ENCODE data around the gene GPS1. TPM values are rescaled to one million over a fixed set of nuclear protein-coding genes. Genes with fewer than 3 reads are reported as not detected.

The GPS1 gene
- total RNA-seq, 6 experiments from 2014 or later, result 127 to 144 (median 141) TPM

DNA sequence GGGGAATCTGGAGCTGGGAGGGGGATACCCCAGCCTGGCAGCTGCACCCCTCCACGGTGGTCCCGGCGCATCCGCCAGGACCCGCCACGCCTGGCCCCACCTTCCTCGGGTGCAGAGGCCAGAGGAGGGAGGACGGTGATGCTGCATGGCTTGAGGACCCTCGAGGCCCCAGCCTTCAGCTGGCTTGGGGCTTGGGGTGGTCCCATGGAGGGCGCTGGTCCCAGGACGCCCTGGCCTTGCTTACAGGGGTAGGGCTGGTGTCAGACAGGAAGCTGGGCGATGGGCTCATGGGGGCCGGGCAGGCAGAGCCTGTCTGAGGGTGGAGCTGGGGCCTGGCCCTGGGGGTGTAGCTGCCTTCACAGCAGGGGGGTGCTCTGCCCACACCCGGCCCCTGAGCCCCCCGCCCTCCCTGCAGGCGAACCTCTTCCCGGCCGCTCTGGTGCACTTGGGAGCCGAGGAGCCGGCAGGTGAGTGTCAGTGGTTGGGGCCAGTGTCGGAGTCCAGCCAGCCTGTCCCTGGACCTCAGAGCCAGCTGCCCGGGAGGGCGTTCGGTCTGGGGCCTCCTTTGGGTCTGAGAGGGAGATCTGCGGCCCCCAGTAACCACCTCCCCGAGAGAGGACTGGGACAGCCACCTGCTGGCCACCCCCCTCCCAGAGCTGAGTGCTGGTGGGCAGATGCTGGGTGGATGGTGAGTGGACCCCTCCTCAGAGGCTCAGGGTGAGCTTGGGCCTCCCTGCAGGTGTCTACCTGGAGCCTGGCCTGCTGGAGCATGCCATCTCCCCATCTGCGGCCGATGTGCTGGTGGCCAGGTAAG is 35.4 kb upstream of the GPS1 start:
- DNase-seq, result no peak
- Mint-ChIP-seq H3K4me1 (ENCODE audit: low read depth) (peaks cover 7% of the 10 kb centered on the region), H3K27me3 (ENCODE audit: insufficient read depth) (no peaks in the 10 kb centered on the region), H3K36me3 (ENCODE audit: low read depth) (no peaks in the 10 kb centered on the region), H3K9me3 (no peaks in the 10 kb centered on the region), H3K4me3 (no peak overlapping the region), H3K27ac (no peak overlapping the region)
- TF ChIP-seq, protein P1, sequence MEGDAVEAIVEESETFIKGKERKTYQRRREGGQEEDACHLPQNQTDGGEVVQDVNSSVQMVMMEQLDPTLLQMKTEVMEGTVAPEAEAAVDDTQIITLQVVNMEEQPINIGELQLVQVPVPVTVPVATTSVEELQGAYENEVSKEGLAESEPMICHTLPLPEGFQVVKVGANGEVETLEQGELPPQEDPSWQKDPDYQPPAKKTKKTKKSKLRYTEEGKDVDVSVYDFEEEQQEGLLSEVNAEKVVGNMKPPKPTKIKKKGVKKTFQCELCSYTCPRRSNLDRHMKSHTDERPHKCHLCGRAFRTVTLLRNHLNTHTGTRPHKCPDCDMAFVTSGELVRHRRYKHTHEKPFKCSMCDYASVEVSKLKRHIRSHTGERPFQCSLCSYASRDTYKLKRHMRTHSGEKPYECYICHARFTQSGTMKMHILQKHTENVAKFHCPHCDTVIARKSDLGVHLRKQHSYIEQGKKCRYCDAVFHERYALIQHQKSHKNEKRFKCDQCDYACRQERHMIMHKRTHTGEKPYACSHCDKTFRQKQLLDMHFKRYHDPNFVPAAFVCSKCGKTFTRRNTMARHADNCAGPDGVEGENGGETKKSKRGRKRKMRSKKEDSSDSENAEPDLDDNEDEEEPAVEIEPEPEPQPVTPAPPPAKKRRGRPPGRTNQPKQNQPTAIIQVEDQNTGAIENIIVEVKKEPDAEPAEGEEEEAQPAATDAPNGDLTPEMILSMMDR (IDR thresholded peaks at IDR 0.05), result no peak

- TF ChIP-seq, protein P1 (IDR thresholded peaks at IDR 0.05), result no peak
- no peaks in the 10 kb centered on the region; the same call in 1 of the 2 replicates for H3K27me3 Mint-ChIP-seq (ENCODE audit: insufficient read depth)
- H3K9me3 Mint-ChIP-seq, result no peaks in the 10 kb centered on the region
- H3K4me1 Mint-ChIP-seq (ENCODE audit: low read depth), result peaks cover 14% of the 10 kb centered on the region
- no peak for DNase-seq
- no peak overlapping the region for H3K27ac Mint-ChIP-seq
- no peaks in the 10 kb centered on the region for H3K36me3 Mint-ChIP-seq (ENCODE audit: low read depth)
- no peak overlapping the region for H3K4me3 Mint-ChIP-seq
Measured at GRCh38 chr17:82016875-82017459, 34.7 kb upstream of the GPS1 start.

GRCh38 chr17:82017612-82018151 is 34.0 kb upstream of the GPS1 start:
- Mint-ChIP-seq H3K4me1 (ENCODE audit: low read depth) (peaks cover 15% of the 10 kb centered on the region), H3K4me3 (no peak overlapping the region), H3K27me3 (ENCODE audit: insufficient read depth) (no peaks in the 10 kb centered on the region; the same call in 1 of the 2 replicates), H3K9me3 (no peaks in the 10 kb centered on the region), H3K36me3 (ENCODE audit: low read depth) (no peaks in the 10 kb centered on the region), H3K27ac (no peak overlapping the region)
- TF ChIP-seq, protein P1 (IDR thresholded peaks at IDR 0.05), result no peak
- no peak for DNase-seq

GRCh38 chr17:82018152-82018988 is 33.3 kb upstream of the GPS1 start:
- no peaks in the 10 kb centered on the region for H3K36me3 Mint-ChIP-seq (ENCODE audit: low read depth)
- DNase-seq, result no peak
- no peak overlapping the region for H3K4me3 Mint-ChIP-seq
- H3K4me1 Mint-ChIP-seq (ENCODE audit: low read depth), result peaks cover 9% of the 10 kb centered on the region
- TF ChIP-seq, protein P1 (IDR thresholded peaks at IDR 0.05), result no peak
- no peak overlapping the region for H3K27ac Mint-ChIP-seq
- no peaks in the 10 kb centered on the region for H3K9me3 Mint-ChIP-seq
- H3K27me3 Mint-ChIP-seq (ENCODE audit: insufficient read depth), result peaks cover 2% of the 10 kb centered on the region

DNA sequence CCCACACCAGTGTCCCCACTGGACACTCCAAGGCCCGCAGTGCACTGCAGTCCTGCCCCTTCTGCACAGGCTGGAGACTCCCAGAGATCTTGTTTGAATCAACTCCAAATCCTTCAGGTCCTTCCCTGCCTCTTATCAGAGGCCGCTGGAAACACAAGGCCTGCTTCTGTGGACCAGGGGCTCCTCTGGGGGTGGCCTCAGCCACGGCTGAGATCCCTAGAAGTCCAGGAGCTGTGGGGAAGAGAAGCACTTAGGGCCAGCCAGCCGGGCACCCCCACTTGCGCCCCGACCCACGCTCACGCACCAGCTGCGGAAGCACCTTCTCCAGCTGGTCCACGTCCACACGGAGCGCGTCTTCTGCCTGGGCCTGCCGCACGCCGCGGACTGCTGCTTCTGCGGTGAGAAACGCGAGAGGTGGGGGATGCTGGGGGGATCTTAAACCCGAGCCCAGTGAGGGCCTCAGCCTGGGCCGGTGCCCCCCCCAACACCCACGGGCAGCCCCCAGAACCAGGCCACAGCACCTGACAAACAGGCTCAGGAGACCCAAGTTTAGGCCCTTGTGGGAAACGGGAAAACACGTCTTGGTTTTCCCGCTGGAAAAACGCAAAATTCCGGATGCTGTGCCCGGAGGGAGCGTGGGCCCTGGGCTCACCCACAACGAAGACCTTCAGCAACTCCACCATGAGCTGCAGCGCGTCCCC is 32.6 kb upstream of the GPS1 start:
- H3K27me3 Mint-ChIP-seq (ENCODE audit: insufficient read depth), result peaks cover 2% of the 10 kb centered on the region
- H3K4me1 Mint-ChIP-seq (ENCODE audit: low read depth), result peaks cover 14% of the 10 kb centered on the region
- no peak overlapping the region for H3K4me3 Mint-ChIP-seq
- H3K36me3 Mint-ChIP-seq (ENCODE audit: low read depth), result no peaks in the 10 kb centered on the region
- H3K27ac Mint-ChIP-seq, result no peak overlapping the region
- TF ChIP-seq, protein P1 (IDR thresholded peaks at IDR 0.05), result no peak
- DNase-seq, result no peak
- no peaks in the 10 kb centered on the region for H3K9me3 Mint-ChIP-seq

Data from HFFc6 (cell line).